ENCODE results near the gene ABCA3.

The ABCA3 gene

GRCh38 chr16:2282866-2283555 lies 57.5 kb downstream of the ABCA3 start:
- Histone ChIP-seq H3K27me3 (ENCODE audit: low read depth, low read length) (no peaks in the 10 kb centered on the region), H3K27ac (ENCODE audit: low read length) (no peak overlapping the region), H3K4me3 (ENCODE audit: low read length) (no peak overlapping the region), H3K4me1 (ENCODE audit: low read length) (peaks cover 5% of the 10 kb centered on the region; the same call in 1 of the 2 replicates), H4K20me1 (ENCODE audit: insufficient read depth, low read length) (no peaks in the 10 kb centered on the region), H3K9ac (ENCODE audit: low read length) (no peak overlapping the region), H2AFZ (ENCODE audit: low read depth, low read length) (no peak overlapping the region), H3K9me3 (ENCODE audit: insufficient read depth, low read length) (no peaks in the 10 kb centered on the region), H3K79me2 (ENCODE audit: low read length) (no peaks in the 10 kb centered on the region), H3K4me2 (ENCODE audit: low read length) (no peak overlapping the region), H3K36me3 (replicated peaks; ENCODE audit: low read depth, low read length) (no peaks in the 10 kb centered on the region)
- TF ChIP-seq EZH2phosphoT487 (IDR thresholded peaks at IDR 0.05; ENCODE audit: low read depth), result no peak
- TF ChIP-seq CTCF (IDR thresholded peaks at IDR 0.05; ENCODE audit: low read depth, low read length), result no peak

- Histone ChIP-seq H3K27me3 (ENCODE audit: low read depth, low read length) (no peaks in the 10 kb centered on the region), H4K20me1 (ENCODE audit: insufficient read depth, low read length) (no peaks in the 10 kb centered on the region), H3K9ac (ENCODE audit: low read length) (no peak overlapping the region), H3K27ac (ENCODE audit: low read length) (no peak overlapping the region), H3K9me3 (ENCODE audit: insufficient read depth, low read length) (no peaks in the 10 kb centered on the region), H3K4me2 (ENCODE audit: low read length) (no peak overlapping the region), H2AFZ (ENCODE audit: low read depth, low read length) (no peak overlapping the region), H3K4me3 (ENCODE audit: low read length) (no peak overlapping the region), H3K36me3 (replicated peaks; ENCODE audit: low read depth, low read length) (no peaks in the 10 kb centered on the region), H3K79me2 (ENCODE audit: low read length) (no peaks in the 10 kb centered on the region), H3K4me1 (ENCODE audit: low read length) (peaks cover 5% of the 10 kb centered on the region; the same call in 1 of the 2 replicates)
- no peak for TF ChIP-seq EZH2phosphoT487 (IDR thresholded peaks at IDR 0.05; ENCODE audit: low read depth)
- TF ChIP-seq CTCF (IDR thresholded peaks at IDR 0.05; ENCODE audit: low read depth, low read length), result no peak
These were observed 58.3 kb downstream of the ABCA3 start for GRCh38 chr16:2282262-2282661.

- Histone ChIP-seq H3K9me3 (ENCODE audit: insufficient read depth, low read length) (no peaks in the 10 kb centered on the region), H3K27ac (ENCODE audit: low read length) (no peak overlapping the region), H3K9ac (ENCODE audit: low read length) (no peak overlapping the region), H3K4me1 (ENCODE audit: low read length) (peaks cover 5% of the 10 kb centered on the region; the same call in 1 of the 2 replicates), H3K27me3 (ENCODE audit: low read depth, low read length) (no peaks in the 10 kb centered on the region), H2AFZ (ENCODE audit: low read depth, low read length) (no peak overlapping the region), H4K20me1 (ENCODE audit: insufficient read depth, low read length) (no peaks in the 10 kb centered on the region), H3K36me3 (replicated peaks; ENCODE audit: low read depth, low read length) (no peaks in the 10 kb centered on the region), H3K79me2 (ENCODE audit: low read length) (no peaks in the 10 kb centered on the region), H3K4me2 (ENCODE audit: low read length) (no peak overlapping the region), H3K4me3 (ENCODE audit: low read length) (no peak overlapping the region)
- no peak for TF ChIP-seq CTCF (IDR thresholded peaks at IDR 0.05; ENCODE audit: low read depth, low read length)
These were observed 59.5 kb downstream of the ABCA3 start for GRCh38 chr16:2280981-2281542.

GRCh38 chr16:2280461-2280860 lies 60.1 kb downstream of the ABCA3 start:
- H3K9me3 ChIP-seq (ENCODE audit: insufficient read depth, low read length), result no peaks in the 10 kb centered on the region
- no peaks in the 10 kb centered on the region for H3K79me2 ChIP-seq (ENCODE audit: low read length)
- H3K4me1 ChIP-seq (ENCODE audit: low read length), result peaks cover 5% of the 10 kb centered on the region; the same call in 1 of the 2 replicates
- H3K36me3 ChIP-seq (replicated peaks; ENCODE audit: low read depth, low read length), result no peaks in the 10 kb centered on the region
- no peaks in the 10 kb centered on the region for H3K27me3 ChIP-seq (ENCODE audit: low read depth, low read length)
- H2AFZ ChIP-seq (ENCODE audit: low read depth, low read length), result no peak overlapping the region
- no peak overlapping the region for H3K4me3 ChIP-seq (ENCODE audit: low read length)
- H4K20me1 ChIP-seq (ENCODE audit: insufficient read depth, low read length), result no peaks in the 10 kb centered on the region
- H3K27ac ChIP-seq (ENCODE audit: low read length), result no peak overlapping the region
- TF ChIP-seq EZH2phosphoT487 (IDR thresholded peaks at IDR 0.05; ENCODE audit: low read depth) (no peak), CTCF (IDR thresholded peaks at IDR 0.05; ENCODE audit: low read depth, low read length) (no peak)
- H3K9ac ChIP-seq (ENCODE audit: low read length), result no peak overlapping the region
- no peak overlapping the region for H3K4me2 ChIP-seq (ENCODE audit: low read length)
